NCI-H345 treated with DMSO at 0.1 percent for 48 hours (cell line): ENCODE measurements around the gene AOAH.

Experiments
- DNase-seq: peaks from one replicate; lab custom pipeline; 2025; ENCODE audit not compliant: unreplicated experiment; lab: John Stamatoyannopoulos, UW

Gene AOAH

GRCh38 chr7:36723951-36724664 lies at the start of gene AOAH:
Gene AOAH, minus strand, starts transcription at chr7:36724494. Its CDS starts 346 bp downstream, at chr7:36724148.
- no peak for DNase-seq

GRCh38 chr7:36766451-36766850 lies 42.2 kb upstream of the AOAH start:
- DNase-seq: no peak

- no peak for DNase-seq
Observed at GRCh38 chr7:36765605-36766004, 41.3 kb upstream of the AOAH start.

GRCh38 chr7:36764929-36765328 lies 40.6 kb upstream of the AOAH start:
- DNase-seq: no peak

- DNase-seq: no peak
Observed at GRCh38 chr7:36763132-36763816, 39.0 kb upstream of the AOAH start.

GRCh38 chr7:36762394-36762793 lies 38.1 kb upstream of the AOAH start:
- DNase-seq: no peak

- no peak for DNase-seq
Observed at GRCh38 chr7:36761835-36762234, 37.5 kb upstream of the AOAH start.

GRCh38 chr7:36760856-36761762 lies 36.8 kb upstream of the AOAH start:
- no peak for DNase-seq

- no peak for DNase-seq
Observed at GRCh38 chr7:36758879-36759278, 34.6 kb upstream of the AOAH start.

GRCh38 chr7:36755484-36755883 lies 31.2 kb upstream of the AOAH start:
- no peak for DNase-seq

- no peak for DNase-seq
Observed at GRCh38 chr7:36752026-36752711, 27.9 kb upstream of the AOAH start.

- DNase-seq: no peak
Observed at GRCh38 chr7:36750451-36750850, 26.2 kb upstream of the AOAH start.

- DNase-seq: no peak
Observed at GRCh38 chr7:36749282-36749960, 25.1 kb upstream of the AOAH start.

- DNase-seq: no peak
Observed at GRCh38 chr7:36748017-36748487, 23.8 kb upstream of the AOAH start.

GRCh38 chr7:36747280-36748016 lies 23.2 kb upstream of the AOAH start:
- DNase-seq: no peak

- no peak for DNase-seq
Observed at GRCh38 chr7:36746347-36746746, 22.1 kb upstream of the AOAH start.

- DNase-seq: no peak
Observed at GRCh38 chr7:36742911-36743775, 18.8 kb upstream of the AOAH start.

GRCh38 chr7:36741866-36742265 lies 17.6 kb upstream of the AOAH start:
- DNase-seq: no peak

GRCh38 chr7:36739351-36739750 lies 15.1 kb upstream of the AOAH start:
- no peak for DNase-seq
